Measurements from ENCODE around the gene INHA.

DNA sequence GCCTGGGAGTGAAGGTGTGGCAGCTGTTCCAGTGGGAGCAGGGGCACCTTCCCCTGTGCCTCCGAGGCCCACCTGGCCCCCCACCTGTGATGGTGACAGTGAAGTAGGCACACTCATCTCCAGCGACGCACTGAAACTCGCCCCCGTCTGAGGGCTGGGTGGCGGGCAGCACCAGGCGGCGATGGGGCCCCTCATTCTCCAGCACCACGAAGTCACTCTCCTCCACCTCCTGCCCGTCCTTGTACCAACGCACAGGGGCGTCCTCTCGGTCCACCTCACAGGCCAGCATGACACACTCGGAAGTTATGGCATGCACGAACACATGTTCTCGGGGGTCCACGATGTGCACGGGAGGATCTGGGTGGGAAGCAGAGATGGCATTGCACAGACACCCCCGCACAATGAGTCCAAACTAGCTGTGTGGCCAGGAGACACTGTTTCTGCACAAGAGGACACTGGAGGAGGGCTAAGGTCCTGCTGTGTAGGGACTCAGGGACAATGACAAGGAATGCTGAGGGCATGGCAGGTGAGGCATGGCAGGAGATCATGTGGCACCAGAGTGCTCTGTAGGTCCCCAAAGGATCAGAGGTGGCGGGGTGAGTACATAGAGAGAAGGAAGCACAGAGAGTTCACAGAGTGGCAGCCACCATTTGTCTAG lies 8.7 kb upstream of the INHA start:
- TF ChIP-seq CTCF (IDR thresholded peaks at IDR 0.05; ENCODE audit: insufficient read depth, low read length, poor library complexity, severe bottlenecking) (no peak), EZH2phosphoT487 (conservative IDR thresholded peaks at IDR 0.05; ENCODE audit: low read length) (no peak)
